ENCODE results near the gene WAPL. TPM values are rescaled to one million over a fixed set of nuclear protein-coding genes. Genes with fewer than 3 reads are reported as not detected.

WAPL gene
- polyA plus RNA-seq, 1 donor from 2014 or later: 30.6 TPM

GRCh38 chr10:86498598-86498997 lies 23.0 kb downstream of the WAPL start:
- Histone ChIP-seq H3K27ac (ENCODE audit: low read length) (no peak overlapping the region), H3K36me3 (ENCODE audit: insufficient read depth, low read length) (peaks cover 4% of the 10 kb centered on the region)

DNA sequence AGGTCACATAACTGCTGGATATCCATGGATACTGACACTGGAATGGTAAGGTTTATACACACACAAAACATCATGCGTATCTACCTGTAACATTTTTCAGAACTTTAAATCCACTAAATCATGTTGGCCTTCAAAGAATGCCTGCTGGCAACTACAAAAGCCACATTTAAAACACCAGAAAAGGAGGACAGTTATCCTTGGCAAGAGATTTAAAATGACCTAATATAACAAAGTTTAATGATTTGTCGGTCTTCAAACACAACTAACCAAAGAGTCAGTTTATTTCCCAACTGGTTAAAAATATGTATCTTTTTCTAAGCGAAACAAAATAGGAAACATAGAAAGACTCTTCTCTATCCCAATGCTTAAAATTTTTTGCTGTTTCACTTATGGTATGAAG lies 24.0 kb downstream of the WAPL start:
- Histone ChIP-seq H3K9me3 (ENCODE audit: low read length) (no peaks in the 10 kb centered on the region), H3K27me3 (ENCODE audit: insufficient read depth, low read depth, low read length) (no peaks in the 10 kb centered on the region), H2AFZ (ENCODE audit: low read depth, low read length) (no peak overlapping the region), H3F3A (ENCODE audit: insufficient read depth, low read length, poor library complexity, severe bottlenecking) (no peaks in the 10 kb centered on the region), H3K4me3 (ENCODE audit: low read length) (no peak overlapping the region), H3K27ac (ENCODE audit: low read length) (no peak overlapping the region), H3K79me2 (replicated peaks; ENCODE audit: insufficient read depth, low read length) (peaks cover 8% of the 10 kb centered on the region), H4K20me1 (ENCODE audit: insufficient read depth) (no peaks in the 10 kb centered on the region), H3K9ac (ENCODE audit: low read length) (no peak overlapping the region), H3K36me3 (ENCODE audit: insufficient read depth, low read length) (peaks cover 4% of the 10 kb centered on the region), H3K4me2 (ENCODE audit: low read length) (no peak overlapping the region), H3K9me2 (ENCODE audit: insufficient read depth, low read length) (no peaks in the 10 kb centered on the region)
- TF ChIP-seq MXI1 (conservative IDR thresholded peaks at IDR 0.05; ENCODE audit: poor library complexity, severe bottlenecking) (no peak), EP300 (conservative IDR thresholded peaks at IDR 0.05; ENCODE audit: poor library complexity, severe bottlenecking) (no peak), RAD21 (conservative IDR thresholded peaks at IDR 0.05) (no peak), POLR2AphosphoS5 (IDR thresholded peaks at IDR 0.05) (no peak), TAF1 (IDR thresholded peaks at IDR 0.05; ENCODE audit: low read depth) (no peak), EZH2 (IDR thresholded peaks at IDR 0.05; ENCODE audit: borderline replicate concordance, insufficient read depth, low read length, poor library complexity, severe bottlenecking) (no peak)

More at GRCh38 chr10:86498598-86498997, 23.0 kb downstream of the WAPL start:
- H3K27me3 ChIP-seq (ENCODE audit: insufficient read depth, low read depth, low read length): no peaks in the 10 kb centered on the region
- H4K20me1 ChIP-seq (ENCODE audit: insufficient read depth): no peaks in the 10 kb centered on the region
- no peak overlapping the region for H3K9ac ChIP-seq (ENCODE audit: low read length)
- H3K9me3 ChIP-seq (ENCODE audit: low read length): no peaks in the 10 kb centered on the region
- TF ChIP-seq TAF1 (IDR thresholded peaks at IDR 0.05; ENCODE audit: low read depth): no peak
- TF ChIP-seq EP300 (conservative IDR thresholded peaks at IDR 0.05; ENCODE audit: poor library complexity, severe bottlenecking): no peak
- TF ChIP-seq SMC3 (conservative IDR thresholded peaks at IDR 0.05; ENCODE audit: poor library complexity): no peak
- no peaks in the 10 kb centered on the region for H3F3A ChIP-seq (ENCODE audit: insufficient read depth, low read length, poor library complexity, severe bottlenecking)
- H3K4me2 ChIP-seq (ENCODE audit: low read length): no peak overlapping the region
- H3K4me3 ChIP-seq (ENCODE audit: low read length): no peak overlapping the region
- no peak overlapping the region for H2AFZ ChIP-seq (ENCODE audit: low read depth, low read length)
- peaks cover 8% of the 10 kb centered on the region for H3K79me2 ChIP-seq (replicated peaks; ENCODE audit: insufficient read depth, low read length)
- H3K9me2 ChIP-seq (ENCODE audit: insufficient read depth, low read length): no peaks in the 10 kb centered on the region

- Histone ChIP-seq H3K27me3 (ENCODE audit: insufficient read depth, low read depth, low read length) (no peaks in the 10 kb centered on the region), H3K27ac (ENCODE audit: low read length) (no peak overlapping the region), H3K9ac (ENCODE audit: low read length) (no peak overlapping the region), H3K9me2 (ENCODE audit: insufficient read depth, low read length) (no peaks in the 10 kb centered on the region), H3K9me3 (ENCODE audit: low read length) (no peaks in the 10 kb centered on the region), H3F3A (ENCODE audit: insufficient read depth, low read length, poor library complexity, severe bottlenecking) (no peaks in the 10 kb centered on the region), H3K36me3 (ENCODE audit: insufficient read depth, low read length) (no peaks in the 10 kb centered on the region), H3K79me2 (replicated peaks; ENCODE audit: insufficient read depth, low read length) (peaks cover 3% of the 10 kb centered on the region), H3K4me3 (ENCODE audit: low read length) (no peak overlapping the region), H3K4me2 (ENCODE audit: low read length) (no peak overlapping the region), H2AFZ (ENCODE audit: low read depth, low read length) (no peak overlapping the region), H4K20me1 (ENCODE audit: insufficient read depth) (no peaks in the 10 kb centered on the region)
- TF ChIP-seq, protein P1, sequence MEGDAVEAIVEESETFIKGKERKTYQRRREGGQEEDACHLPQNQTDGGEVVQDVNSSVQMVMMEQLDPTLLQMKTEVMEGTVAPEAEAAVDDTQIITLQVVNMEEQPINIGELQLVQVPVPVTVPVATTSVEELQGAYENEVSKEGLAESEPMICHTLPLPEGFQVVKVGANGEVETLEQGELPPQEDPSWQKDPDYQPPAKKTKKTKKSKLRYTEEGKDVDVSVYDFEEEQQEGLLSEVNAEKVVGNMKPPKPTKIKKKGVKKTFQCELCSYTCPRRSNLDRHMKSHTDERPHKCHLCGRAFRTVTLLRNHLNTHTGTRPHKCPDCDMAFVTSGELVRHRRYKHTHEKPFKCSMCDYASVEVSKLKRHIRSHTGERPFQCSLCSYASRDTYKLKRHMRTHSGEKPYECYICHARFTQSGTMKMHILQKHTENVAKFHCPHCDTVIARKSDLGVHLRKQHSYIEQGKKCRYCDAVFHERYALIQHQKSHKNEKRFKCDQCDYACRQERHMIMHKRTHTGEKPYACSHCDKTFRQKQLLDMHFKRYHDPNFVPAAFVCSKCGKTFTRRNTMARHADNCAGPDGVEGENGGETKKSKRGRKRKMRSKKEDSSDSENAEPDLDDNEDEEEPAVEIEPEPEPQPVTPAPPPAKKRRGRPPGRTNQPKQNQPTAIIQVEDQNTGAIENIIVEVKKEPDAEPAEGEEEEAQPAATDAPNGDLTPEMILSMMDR (IDR thresholded peaks at IDR 0.05; ENCODE audit: poor library complexity, severe bottlenecking): no peak
Measured at GRCh38 chr10:86489960-86490612, 31.5 kb downstream of the WAPL start.

Data from neural cell (in vitro differentiated cells).